Lower lobe of right lung (tissue), 2 donors: ENCODE data around the gene SLC22A31. TPM values are rescaled to one million over a fixed set of nuclear protein-coding genes. Genes with fewer than 3 reads are reported as not detected.
"Not testable (repeated sequence)": the region's sequence is repeated elsewhere in the genome, so short reads cannot be mapped to it uniquely, and the experiment has no call there.

Experiments
- ATAC-seq, 2 donors: fragments of 200-7000 bp; cut with Tn5 transposase; one replicate each; pipeline ENCODE4 v1.9.1; 2020 to 2022; ENCODE audit warnings: mild to moderate bottlenecking in 2 of 2, moderate library complexity in 2 of 2
- DNase-seq: peaks from one replicate; pipeline ENCODE4 v3.0.0-alpha.2; 2020
- H3K27ac ChIP-seq: fragments of 200-600 bp; one replicate; pipeline ENCODE4 v1.8.0; 2022
- H3K27me3 ChIP-seq: fragments of 200-600 bp; one replicate; pipeline ENCODE4 v1.8.0; 2022; ENCODE audit warnings: low read depth
- H3K36me3 ChIP-seq: fragments of 200-600 bp; one replicate; pipeline ENCODE4 v1.8.0; 2022; ENCODE audit warnings: mild to moderate bottlenecking
- H3K4me1 ChIP-seq: fragments of 200-600 bp; one replicate; pipeline ENCODE4 v1.8.0; 2022
- H3K4me3 ChIP-seq: fragments of 200-600 bp; one replicate; pipeline ENCODE4 v1.8.0; 2022; ENCODE audit warnings: mild to moderate bottlenecking
- H3K9me3 ChIP-seq: fragments of 200-600 bp; one replicate; pipeline ENCODE4 v1.8.0; 2022
- intact Hi-C: fragments of 100-400 bp; cut with DNase I; formaldehyde crosslinking; loops from one replicate; pipeline ENCODE4 v1.11.0; 2022
- long read RNA-seq: library from polyadenylated mRNA; unstranded; transcript quantifications from one replicate; pipeline ENCODE4 v2.0.0, GENCODE V29; 2021
- total RNA-seq: library from RNA; stranded (reverse); fragmentation: NEBNext Ultra II Directional; extraction: Animal tissue kit (Norgen Biotek cat#: 25700); gene quantifications from one replicate; pipeline ENCODE4 v1.2.1, GENCODE V29; 2021
- TF ChIP-seq, protein P1 (sequence below): fragments of 200-600 bp; IDR thresholded peaks from one replicate; pipeline ENCODE4 v1.8.0; 2022; ENCODE audit warnings: antibody characterized with exemption, mild to moderate bottlenecking
- donor health status: DM: no; HTN: yes; CAD: no; lungs with severe emphysema.

The SLC22A31 gene
- total RNA-seq = 132 TPM
- long read RNA-seq, transcript SLC22A31-206 (8 exons, 1,860 nt) = minor isoform, 11 of 391 reads
- long read RNA-seq, transcript SLC22A31-203 (5 exons, 780 nt) = major isoform, 27 of 391 reads
- long read RNA-seq, partial matches to known transcripts = 74 of 391 reads
- long read RNA-seq, other reads (novel, unspliced or antisense) = 279 of 391 reads

DNA sequence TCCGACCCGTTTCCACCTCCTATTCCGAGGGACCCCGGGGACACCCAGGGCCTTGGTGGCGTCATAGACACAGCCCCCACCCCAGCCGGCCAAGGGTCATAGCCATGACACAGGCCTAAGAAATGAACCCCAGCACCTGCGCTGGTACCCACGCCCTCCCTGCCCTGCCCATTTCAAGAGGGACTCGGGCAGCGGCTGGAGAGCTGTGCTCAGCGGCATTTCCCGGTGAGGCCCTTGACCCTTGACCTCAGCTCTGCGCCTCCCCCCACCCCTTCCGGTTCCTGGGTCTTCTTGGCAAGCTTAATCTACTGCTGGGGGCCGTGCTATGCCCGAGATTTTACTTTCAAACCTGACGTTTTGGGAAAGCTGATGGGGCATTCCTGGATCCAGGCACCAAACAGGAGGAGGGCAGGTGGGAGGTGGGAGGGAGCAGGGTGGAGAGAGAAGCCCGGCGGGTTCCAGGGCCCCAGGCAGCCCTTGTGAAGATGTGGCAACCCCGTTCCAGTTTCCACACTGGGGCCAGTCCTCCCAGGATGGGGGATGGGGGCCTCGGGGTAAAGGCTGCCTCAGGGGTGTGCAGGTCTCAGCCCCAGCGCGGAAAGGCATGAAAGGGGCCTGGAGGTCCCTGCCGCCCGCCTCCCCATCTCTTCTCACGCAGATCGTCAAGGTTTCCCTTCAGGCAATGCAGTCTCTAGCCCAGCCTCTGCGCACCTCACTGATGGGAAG, at the start of gene SLC22A31:
Gene SLC22A31, minus strand, starts transcription at position 414 of the 726 bp plus-strand sequence. Its CDS starts 36 bp downstream, at position 378.
- H3K36me3 ChIP-seq = no peaks in the 10 kb centered on the region
- intact Hi-C loops = no loop called here
- H3K27ac ChIP-seq = peak within 1 kb of the TSS; percentile 74
- H3K9me3 ChIP-seq = no peaks in the 10 kb centered on the region
- H3K27me3 ChIP-seq = peaks cover 53% of the 10 kb centered on the region
- DNase-seq (peak; percentile 82), ATAC-seq (peak; percentile 74 to 76)
- TF ChIP-seq, protein P1, sequence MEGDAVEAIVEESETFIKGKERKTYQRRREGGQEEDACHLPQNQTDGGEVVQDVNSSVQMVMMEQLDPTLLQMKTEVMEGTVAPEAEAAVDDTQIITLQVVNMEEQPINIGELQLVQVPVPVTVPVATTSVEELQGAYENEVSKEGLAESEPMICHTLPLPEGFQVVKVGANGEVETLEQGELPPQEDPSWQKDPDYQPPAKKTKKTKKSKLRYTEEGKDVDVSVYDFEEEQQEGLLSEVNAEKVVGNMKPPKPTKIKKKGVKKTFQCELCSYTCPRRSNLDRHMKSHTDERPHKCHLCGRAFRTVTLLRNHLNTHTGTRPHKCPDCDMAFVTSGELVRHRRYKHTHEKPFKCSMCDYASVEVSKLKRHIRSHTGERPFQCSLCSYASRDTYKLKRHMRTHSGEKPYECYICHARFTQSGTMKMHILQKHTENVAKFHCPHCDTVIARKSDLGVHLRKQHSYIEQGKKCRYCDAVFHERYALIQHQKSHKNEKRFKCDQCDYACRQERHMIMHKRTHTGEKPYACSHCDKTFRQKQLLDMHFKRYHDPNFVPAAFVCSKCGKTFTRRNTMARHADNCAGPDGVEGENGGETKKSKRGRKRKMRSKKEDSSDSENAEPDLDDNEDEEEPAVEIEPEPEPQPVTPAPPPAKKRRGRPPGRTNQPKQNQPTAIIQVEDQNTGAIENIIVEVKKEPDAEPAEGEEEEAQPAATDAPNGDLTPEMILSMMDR = no peak
- peak within 1 kb of the TSS; percentile 49 for H3K4me3 ChIP-seq
- H3K4me1 ChIP-seq = peaks cover 21% of the 10 kb centered on the region

GRCh38 chr16:89248196-89248982, 48.1 kb upstream of the SLC22A31 start:
- TF ChIP-seq, protein P1 = no peak
- Histone ChIP-seq H3K36me3 (no peaks in the 10 kb centered on the region), H3K4me3 (peak overlapping the region; percentile 53), H3K27me3 (no peaks in the 10 kb centered on the region), H3K9me3 (peaks cover 5% of the 10 kb centered on the region), H3K4me1 (peaks cover 7% of the 10 kb centered on the region), H3K27ac (no peak overlapping the region)
- DNase-seq (no peak), ATAC-seq (no peak)
- intact Hi-C loops = no loop called here

GRCh38 chr16:89247734-89248075, 47.4 kb upstream of the SLC22A31 start:
- H3K27me3 ChIP-seq, H3K36me3 ChIP-seq, H3K9me3 ChIP-seq, intact Hi-C loops, DNase-seq, H3K4me1 ChIP-seq, ATAC-seq, H3K27ac ChIP-seq: not testable (repeated sequence)
- H3K4me3 ChIP-seq = peak overlapping the region; percentile 53

GRCh38 chr16:89246903-89247733, 46.8 kb upstream of the SLC22A31 start:
- Histone ChIP-seq H3K9me3 (peaks cover 5% of the 10 kb centered on the region), H3K36me3 (no peaks in the 10 kb centered on the region), H3K27me3 (no peaks in the 10 kb centered on the region), H3K4me1 (peaks cover 7% of the 10 kb centered on the region), H3K4me3 (peak overlapping the region; percentile 53), H3K27ac (peak overlapping the region; percentile 82)
- peak; percentile 91 for DNase-seq
- TF ChIP-seq, protein P1 = no peak
- intact Hi-C loops = no loop called here
- ATAC-seq = peak; percentile 93 to 97

- ATAC-seq (peak; percentile 23 to 31), DNase-seq (peak; percentile 69)
- TF ChIP-seq, protein P1 = no peak
- H3K27me3 ChIP-seq = no peaks in the 10 kb centered on the region
- intact Hi-C loops = no loop called here
- H3K4me3 ChIP-seq = peak overlapping the region; percentile 53
- peak overlapping the region; percentile 82 for H3K27ac ChIP-seq
- no peaks in the 10 kb centered on the region for H3K36me3 ChIP-seq
- H3K4me1 ChIP-seq = peaks cover 7% of the 10 kb centered on the region
- H3K9me3 ChIP-seq = peaks cover 5% of the 10 kb centered on the region
Measured at GRCh38 chr16:89246383-89246902, 46.1 kb upstream of the SLC22A31 start.
